ENCODE data around the gene DOCK4. TPM values are rescaled to one million over a fixed set of nuclear protein-coding genes. Genes with fewer than 3 reads are reported as not detected.

The DOCK4 gene
- total RNA-seq, 1 experiment from 2014 or later: 31.4 TPM

DNA sequence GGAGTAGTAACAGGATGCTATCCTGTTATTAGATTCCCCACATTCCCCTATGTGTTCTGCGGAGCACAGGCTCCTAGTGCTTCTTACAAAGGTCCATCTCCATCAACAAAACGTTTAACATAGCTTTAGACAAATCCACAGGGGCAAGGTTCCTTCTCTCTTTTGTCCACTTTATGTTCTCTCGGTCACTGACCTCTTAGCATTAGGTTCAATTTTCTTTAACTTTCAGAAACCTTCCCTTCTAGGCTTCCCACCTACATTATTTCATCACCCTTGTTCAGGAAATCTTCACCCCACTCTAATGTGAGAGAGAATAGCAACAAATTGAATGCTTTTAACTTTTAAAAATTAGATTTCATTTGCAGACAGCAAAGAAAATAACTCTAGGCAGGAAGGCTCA is 84.9 kb downstream of the DOCK4 start:
- Mint-ChIP-seq H3K4me1 (ENCODE audit: insufficient read depth, unreplicated experiment) (no peaks in the 10 kb centered on the region), H3K9me3 (ENCODE audit: unreplicated experiment) (no peaks in the 10 kb centered on the region), H3K27me3 (ENCODE audit: insufficient read depth, unreplicated experiment) (no peaks in the 10 kb centered on the region), H3K27ac (ENCODE audit: low read depth, unreplicated experiment) (no peak overlapping the region), H3K4me3 (ENCODE audit: unreplicated experiment) (no peak overlapping the region), H3K36me3 (ENCODE audit: insufficient read depth, unreplicated experiment) (no peaks in the 10 kb centered on the region)
- ChIA-PET POLR2A (no interaction called here), CTCF (no interaction called here)
- no TSS peak for BruUV-seq (replicated peaks)
- DNase-seq (ENCODE audit: unreplicated experiment): no peak
- intact Hi-C loops (cut with micrococcal nuclease): no loop called here
- TF ChIP-seq, protein P1, sequence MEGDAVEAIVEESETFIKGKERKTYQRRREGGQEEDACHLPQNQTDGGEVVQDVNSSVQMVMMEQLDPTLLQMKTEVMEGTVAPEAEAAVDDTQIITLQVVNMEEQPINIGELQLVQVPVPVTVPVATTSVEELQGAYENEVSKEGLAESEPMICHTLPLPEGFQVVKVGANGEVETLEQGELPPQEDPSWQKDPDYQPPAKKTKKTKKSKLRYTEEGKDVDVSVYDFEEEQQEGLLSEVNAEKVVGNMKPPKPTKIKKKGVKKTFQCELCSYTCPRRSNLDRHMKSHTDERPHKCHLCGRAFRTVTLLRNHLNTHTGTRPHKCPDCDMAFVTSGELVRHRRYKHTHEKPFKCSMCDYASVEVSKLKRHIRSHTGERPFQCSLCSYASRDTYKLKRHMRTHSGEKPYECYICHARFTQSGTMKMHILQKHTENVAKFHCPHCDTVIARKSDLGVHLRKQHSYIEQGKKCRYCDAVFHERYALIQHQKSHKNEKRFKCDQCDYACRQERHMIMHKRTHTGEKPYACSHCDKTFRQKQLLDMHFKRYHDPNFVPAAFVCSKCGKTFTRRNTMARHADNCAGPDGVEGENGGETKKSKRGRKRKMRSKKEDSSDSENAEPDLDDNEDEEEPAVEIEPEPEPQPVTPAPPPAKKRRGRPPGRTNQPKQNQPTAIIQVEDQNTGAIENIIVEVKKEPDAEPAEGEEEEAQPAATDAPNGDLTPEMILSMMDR (IDR thresholded peaks at IDR 0.05; ENCODE audit: unreplicated experiment): no peak

DNA sequence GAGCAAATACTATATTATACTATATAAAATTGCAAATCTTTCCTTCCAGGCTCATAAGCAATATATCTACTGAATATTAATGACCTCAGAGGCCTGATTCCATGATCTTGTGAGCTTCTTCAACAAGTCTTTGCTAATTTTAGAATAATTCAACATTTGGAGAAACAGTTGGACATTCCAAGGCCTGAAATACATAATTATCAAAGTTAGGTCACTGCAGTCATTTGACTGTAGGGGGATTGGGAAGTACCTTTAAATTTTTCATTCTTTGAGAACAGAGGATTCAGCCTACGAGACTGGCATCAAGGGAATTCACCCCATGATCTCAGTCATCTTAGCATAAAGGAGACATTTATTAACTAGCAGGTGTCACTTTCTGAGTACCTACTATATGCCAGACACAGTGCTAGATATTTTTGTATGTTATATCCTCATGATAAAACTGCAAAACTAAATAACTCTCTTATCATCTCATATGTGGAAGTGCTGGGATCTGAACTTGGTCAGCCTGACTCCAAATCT is 85.4 kb downstream of the DOCK4 start:
- TF ChIP-seq, protein P1 (IDR thresholded peaks at IDR 0.05; ENCODE audit: unreplicated experiment): no peak
- ChIA-PET POLR2A (no interaction called here), CTCF (interaction anchor here (0.6 kb wide), 1 partner anchor 1134 kb away, joined by 3 read pairs; no protein-coding TSS in a partner anchor)
- Mint-ChIP-seq H3K4me3 (ENCODE audit: unreplicated experiment) (no peak overlapping the region), H3K27me3 (ENCODE audit: insufficient read depth, unreplicated experiment) (no peaks in the 10 kb centered on the region), H3K36me3 (ENCODE audit: insufficient read depth, unreplicated experiment) (no peaks in the 10 kb centered on the region), H3K4me1 (ENCODE audit: insufficient read depth, unreplicated experiment) (no peaks in the 10 kb centered on the region), H3K27ac (ENCODE audit: low read depth, unreplicated experiment) (no peak overlapping the region), H3K9me3 (ENCODE audit: unreplicated experiment) (no peaks in the 10 kb centered on the region)
- no peak for DNase-seq (ENCODE audit: unreplicated experiment)
- intact Hi-C loops (cut with micrococcal nuclease): no loop called here
- no TSS peak for BruUV-seq (replicated peaks)

DNA sequence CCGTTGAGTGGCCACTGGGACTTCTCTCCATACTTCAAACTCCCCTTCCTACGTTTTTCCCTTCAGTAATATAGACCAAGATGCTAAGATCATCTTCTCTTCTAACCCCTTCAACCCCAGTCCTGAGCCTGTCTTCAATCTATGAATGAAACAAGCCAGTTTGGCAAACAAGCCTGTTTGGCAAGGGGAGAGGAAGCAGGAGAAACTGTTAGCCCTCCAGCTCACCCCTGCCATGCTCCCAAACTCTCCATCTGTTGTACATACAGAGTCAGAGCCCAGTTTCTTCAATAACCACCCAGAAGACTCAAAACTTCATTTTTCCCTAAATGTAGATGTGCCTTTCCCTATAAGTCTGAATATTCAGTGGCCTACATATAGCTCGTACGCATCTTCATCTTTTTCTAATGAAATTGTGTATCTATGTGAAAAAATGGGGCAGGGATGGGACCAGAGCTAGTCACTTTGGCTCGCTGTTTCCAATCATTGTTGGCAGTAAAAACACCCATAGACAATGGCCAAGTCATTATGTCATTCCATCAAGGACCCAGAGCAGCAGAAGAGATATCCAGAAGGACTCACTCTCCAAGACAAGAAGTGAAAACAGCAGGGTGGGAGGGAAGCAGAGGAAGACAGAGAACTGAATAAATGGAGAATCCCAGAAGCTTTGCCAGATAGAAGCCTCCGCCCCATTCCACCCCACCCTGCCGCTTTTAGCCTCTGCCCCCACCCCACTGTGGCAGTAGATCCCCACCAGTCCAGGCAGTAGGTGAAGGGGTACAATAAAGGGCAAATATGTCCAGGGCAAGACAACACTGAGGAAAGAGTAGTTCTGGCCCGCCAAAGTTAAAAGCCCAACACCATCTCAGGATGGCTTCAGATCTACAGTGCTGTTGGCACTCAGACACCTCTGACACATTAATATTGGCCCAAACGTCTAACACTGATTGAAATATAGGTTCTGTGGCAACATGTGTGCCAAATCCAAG is 87.3 kb downstream of the DOCK4 start:
- no peaks in the 10 kb centered on the region for H3K9me3 Mint-ChIP-seq (ENCODE audit: unreplicated experiment)
- ChIA-PET POLR2A (no interaction called here), CTCF (interaction anchor here (0.6 kb wide), 1 partner anchor 208 kb away, joined by 3 read pairs; no protein-coding TSS in a partner anchor)

DNA sequence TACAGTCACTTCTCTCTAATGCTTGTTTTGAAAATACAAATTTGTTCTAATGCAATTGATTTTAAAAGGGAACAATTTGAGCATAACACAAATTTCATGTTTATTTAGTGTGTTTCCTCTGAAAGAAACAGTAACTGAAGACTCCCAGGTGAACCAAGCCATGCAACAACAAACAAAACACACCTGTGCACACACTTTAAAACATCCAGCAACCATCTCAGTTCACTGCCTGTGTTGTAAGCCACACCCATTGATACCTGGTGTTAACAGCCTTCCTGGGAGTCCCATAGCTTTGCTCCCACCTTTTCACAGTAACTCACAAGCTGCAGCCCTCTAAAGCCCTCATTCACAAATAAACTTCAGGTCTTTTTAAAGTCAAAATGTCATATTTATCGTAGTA is 89.3 kb downstream of the DOCK4 start:
- DNase-seq (ENCODE audit: unreplicated experiment): no peak
- intact Hi-C loops (cut with micrococcal nuclease): no loop called here
- ChIA-PET POLR2A (no interaction called here), CTCF (no interaction called here)
- peaks cover 15% of the 10 kb centered on the region for H3K4me1 Mint-ChIP-seq (ENCODE audit: insufficient read depth, unreplicated experiment)
- H3K36me3 Mint-ChIP-seq (ENCODE audit: insufficient read depth, unreplicated experiment): no peaks in the 10 kb centered on the region
- no peaks in the 10 kb centered on the region for H3K9me3 Mint-ChIP-seq (ENCODE audit: unreplicated experiment)
- no peak overlapping the region for H3K4me3 Mint-ChIP-seq (ENCODE audit: unreplicated experiment)
- TF ChIP-seq, protein P1 (IDR thresholded peaks at IDR 0.05; ENCODE audit: unreplicated experiment): no peak
- no TSS peak for BruUV-seq (replicated peaks)
- no peak overlapping the region for H3K27ac Mint-ChIP-seq (ENCODE audit: low read depth, unreplicated experiment)
- no peaks in the 10 kb centered on the region for H3K27me3 Mint-ChIP-seq (ENCODE audit: insufficient read depth, unreplicated experiment)

More for the DNA sequence above, 87.3 kb downstream of the DOCK4 start:
- H3K27ac Mint-ChIP-seq (ENCODE audit: low read depth, unreplicated experiment): peak overlapping the region; percentile 3
- H3K27me3 Mint-ChIP-seq (ENCODE audit: insufficient read depth, unreplicated experiment): no peaks in the 10 kb centered on the region
- BruUV-seq (replicated peaks): no TSS peak
- TF ChIP-seq, protein P1 (IDR thresholded peaks at IDR 0.05; ENCODE audit: unreplicated experiment): no peak
- H3K4me1 Mint-ChIP-seq (ENCODE audit: insufficient read depth, unreplicated experiment): peaks cover 5% of the 10 kb centered on the region
- intact Hi-C loops (cut with micrococcal nuclease): no loop called here
- no peak for DNase-seq (ENCODE audit: unreplicated experiment)
- H3K4me3 Mint-ChIP-seq (ENCODE audit: unreplicated experiment): no peak overlapping the region
- no peaks in the 10 kb centered on the region for H3K36me3 Mint-ChIP-seq (ENCODE audit: insufficient read depth, unreplicated experiment)

Measured in MCF 10A (cell line).